ENCODE data around the gene CAP2.
A peak's percentile ranks its signal among the peaks of the same experiment; 100 is the strongest.
"Not testable (repeated sequence)": the region's sequence is repeated elsewhere in the genome, so short reads cannot be mapped to it uniquely, and the experiment has no call there.

Gene CAP2

GRCh38 chr6:17505767-17506280, 112.4 kb downstream of the CAP2 start:
- DNase-seq: no peak

- no peak for DNase-seq
These were observed 113.1 kb downstream of the CAP2 start for GRCh38 chr6:17506531-17506930.

GRCh38 chr6:17506962-17507361, 113.6 kb downstream of the CAP2 start:
- DNase-seq: no peak

- DNase-seq: no peak
These were observed 117.7 kb downstream of the CAP2 start for GRCh38 chr6:17511084-17511483.

- no peak for DNase-seq
These were observed 118.2 kb downstream of the CAP2 start for GRCh38 chr6:17511580-17511979.

- no peak for DNase-seq
These were observed 125.7 kb downstream of the CAP2 start for GRCh38 chr6:17519120-17519519.

GRCh38 chr6:17525637-17526036, 132.2 kb downstream of the CAP2 start:
- no peak for DNase-seq

- DNase-seq: no peak
These were observed 133.7 kb downstream of the CAP2 start for GRCh38 chr6:17527076-17527475.

GRCh38 chr6:17530321-17530835, 137.0 kb downstream of the CAP2 start:
- no peak for DNase-seq

- no peak for DNase-seq
These were observed 143.2 kb downstream of the CAP2 start for GRCh38 chr6:17536586-17536985.

- no peak for DNase-seq
These were observed 148.8 kb downstream of the CAP2 start for GRCh38 chr6:17542243-17542642.

- DNase-seq: not testable (repeated sequence)
These were observed 152.3 kb downstream of the CAP2 start for GRCh38 chr6:17545681-17546080.

GRCh38 chr6:17551383-17551958, 158.1 kb downstream of the CAP2 start:
- no peak for DNase-seq

- no peak for DNase-seq
These were observed 159.5 kb downstream of the CAP2 start for GRCh38 chr6:17552861-17553260.

- no peak for DNase-seq
These were observed 162.6 kb downstream of the CAP2 start for GRCh38 chr6:17556014-17556413.

GRCh38 chr6:17562636-17563035, 169.2 kb downstream of the CAP2 start:
- DNase-seq: no peak

- no peak for DNase-seq
These were observed 172.0 kb downstream of the CAP2 start for GRCh38 chr6:17565399-17565798.

- DNase-seq: no peak
These were observed 181.6 kb downstream of the CAP2 start for GRCh38 chr6:17574866-17575560.

GRCh38 chr6:17577059-17577458, 183.7 kb downstream of the CAP2 start:
- DNase-seq: no peak

- DNase-seq: peak; percentile 85
These were observed 187.2 kb downstream of the CAP2 start for GRCh38 chr6:17580518-17581048.

GRCh38 chr6:17581282-17581681, 187.9 kb downstream of the CAP2 start:
- DNase-seq: not testable (repeated sequence)

- DNase-seq: no peak
These were observed 190.4 kb downstream of the CAP2 start for GRCh38 chr6:17583811-17584210.

GRCh38 chr6:17584241-17584803, 190.9 kb downstream of the CAP2 start:
- DNase-seq: peak; percentile 79

Measured in retina (tissue), 1 donor.